Fibroblast of peridontal ligament (primary cell): Measurements from ENCODE around the gene CDC42EP4.

Experiments
- DNase-seq: peaks from one replicate; pipeline ENCODE4 v3.0.0-alpha.2; 2010; ENCODE audit errors: extremely low read depth

The CDC42EP4 gene

GRCh38 chr17:73343168-73343634 is 31.4 kb upstream of the CDC42EP4 start:
- DNase-seq, result peak; percentile 86

GRCh38 chr17:73342541-73343167 is 30.9 kb upstream of the CDC42EP4 start:
- no peak for DNase-seq

GRCh38 chr17:73342050-73342522 is 30.3 kb upstream of the CDC42EP4 start:
- peak; percentile 83 for DNase-seq

- DNase-seq, result no peak
These were observed 29.7 kb upstream of the CDC42EP4 start for GRCh38 chr17:73341350-73342049.

GRCh38 chr17:73340093-73340596 is 28.3 kb upstream of the CDC42EP4 start:
- DNase-seq, result peak; percentile 95

- DNase-seq, result no peak
These were observed 26.9 kb upstream of the CDC42EP4 start for GRCh38 chr17:73338566-73339197.

GRCh38 chr17:73338050-73338521 is 26.3 kb upstream of the CDC42EP4 start:
- peak; percentile 78 for DNase-seq

- DNase-seq, result peak; percentile 28
These were observed 25.5 kb upstream of the CDC42EP4 start for GRCh38 chr17:73337330-73337710.

GRCh38 chr17:73336408-73337329 is 24.9 kb upstream of the CDC42EP4 start:
- no peak for DNase-seq

- no peak for DNase-seq
These were observed 24.0 kb upstream of the CDC42EP4 start for GRCh38 chr17:73335591-73336407.

GRCh38 chr17:73334771-73335513 is 23.1 kb upstream of the CDC42EP4 start:
- no peak for DNase-seq

GRCh38 chr17:73333445-73333844 is 21.6 kb upstream of the CDC42EP4 start:
- peak; percentile 66 for DNase-seq

GRCh38 chr17:73331060-73331459 is 19.3 kb upstream of the CDC42EP4 start:
- no peak for DNase-seq

- no peak for DNase-seq
These were observed 15.9 kb upstream of the CDC42EP4 start for GRCh38 chr17:73327676-73328075.

GRCh38 chr17:73325527-73325842 is 13.7 kb upstream of the CDC42EP4 start:
- DNase-seq, result peak; percentile 97

- no peak for DNase-seq
These were observed 13.1 kb upstream of the CDC42EP4 start for GRCh38 chr17:73324711-73325526.

- peak; percentile 67 for DNase-seq
These were observed 12.3 kb upstream of the CDC42EP4 start for GRCh38 chr17:73324160-73324475.

GRCh38 chr17:73323409-73324159 is 11.8 kb upstream of the CDC42EP4 start:
- peak; percentile 37 for DNase-seq
